ENCODE data around the gene KLHL29. TPM values are rescaled to one million over a fixed set of nuclear protein-coding genes. Genes with fewer than 3 reads are reported as not detected.

Gene KLHL29
- total RNA-seq, 1 donor from 2014 or later: 36.5 TPM

DNA sequence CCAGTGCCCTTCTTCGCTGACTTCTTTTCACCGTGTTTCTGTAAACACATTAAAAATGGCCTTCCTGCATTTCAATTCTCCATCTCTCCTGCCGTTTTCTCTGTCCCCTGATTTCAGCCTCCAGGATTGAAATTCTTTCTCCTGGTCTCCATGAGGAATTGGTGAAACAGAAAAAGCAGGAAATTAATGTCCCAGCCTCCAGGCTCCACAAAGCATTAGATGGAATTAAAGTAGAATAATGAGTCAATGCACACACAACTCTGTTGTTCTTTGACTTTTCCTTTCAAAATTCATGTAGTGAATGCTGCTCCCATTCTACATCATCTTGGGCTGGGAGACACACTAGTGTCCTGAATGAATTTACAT is 209.5 kb downstream of the KLHL29 start:
- H3K4me3 Mint-ChIP-seq (ENCODE audit: unreplicated experiment): no peak overlapping the region
- TF ChIP-seq, protein P1, sequence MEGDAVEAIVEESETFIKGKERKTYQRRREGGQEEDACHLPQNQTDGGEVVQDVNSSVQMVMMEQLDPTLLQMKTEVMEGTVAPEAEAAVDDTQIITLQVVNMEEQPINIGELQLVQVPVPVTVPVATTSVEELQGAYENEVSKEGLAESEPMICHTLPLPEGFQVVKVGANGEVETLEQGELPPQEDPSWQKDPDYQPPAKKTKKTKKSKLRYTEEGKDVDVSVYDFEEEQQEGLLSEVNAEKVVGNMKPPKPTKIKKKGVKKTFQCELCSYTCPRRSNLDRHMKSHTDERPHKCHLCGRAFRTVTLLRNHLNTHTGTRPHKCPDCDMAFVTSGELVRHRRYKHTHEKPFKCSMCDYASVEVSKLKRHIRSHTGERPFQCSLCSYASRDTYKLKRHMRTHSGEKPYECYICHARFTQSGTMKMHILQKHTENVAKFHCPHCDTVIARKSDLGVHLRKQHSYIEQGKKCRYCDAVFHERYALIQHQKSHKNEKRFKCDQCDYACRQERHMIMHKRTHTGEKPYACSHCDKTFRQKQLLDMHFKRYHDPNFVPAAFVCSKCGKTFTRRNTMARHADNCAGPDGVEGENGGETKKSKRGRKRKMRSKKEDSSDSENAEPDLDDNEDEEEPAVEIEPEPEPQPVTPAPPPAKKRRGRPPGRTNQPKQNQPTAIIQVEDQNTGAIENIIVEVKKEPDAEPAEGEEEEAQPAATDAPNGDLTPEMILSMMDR (IDR thresholded peaks at IDR 0.05; ENCODE audit: partially characterized antibody, unreplicated experiment): no peak
- DNase-seq: no peak
- H3K27ac Mint-ChIP-seq (ENCODE audit: unreplicated experiment): peak overlapping the region; percentile 64
- H3K27me3 Mint-ChIP-seq (ENCODE audit: unreplicated experiment): peaks cover 6% of the 10 kb centered on the region
- H3K4me1 Mint-ChIP-seq (ENCODE audit: low read depth, unreplicated experiment): peaks cover 32% of the 10 kb centered on the region
- no peaks in the 10 kb centered on the region for H3K36me3 Mint-ChIP-seq (ENCODE audit: unreplicated experiment)
- peaks cover 6% of the 10 kb centered on the region for H3K9me3 Mint-ChIP-seq (ENCODE audit: unreplicated experiment)

DNA sequence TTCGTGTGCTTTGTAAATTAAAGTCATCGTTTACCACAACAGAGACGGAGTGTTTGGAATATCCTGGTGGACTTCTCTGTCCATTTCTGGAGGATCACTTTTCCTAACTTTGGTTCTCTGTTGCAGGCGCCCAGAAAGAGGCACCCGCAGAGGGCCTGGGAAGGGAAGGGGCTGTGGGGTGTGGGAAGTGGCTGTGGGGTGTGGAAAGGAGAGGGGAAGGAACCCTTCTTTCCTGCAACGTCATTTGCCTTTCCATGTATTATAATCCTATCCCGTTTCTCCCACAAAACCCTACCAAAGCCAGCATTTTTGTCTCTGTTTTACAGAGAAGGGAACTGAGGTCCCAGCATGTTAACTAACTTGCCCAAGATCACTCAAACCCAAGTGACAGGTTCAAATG is 210.0 kb downstream of the KLHL29 start:
- Mint-ChIP-seq H3K9me3 (ENCODE audit: unreplicated experiment) (peaks cover 6% of the 10 kb centered on the region), H3K27ac (ENCODE audit: unreplicated experiment) (no peak overlapping the region), H3K36me3 (ENCODE audit: unreplicated experiment) (no peaks in the 10 kb centered on the region), H3K4me3 (ENCODE audit: unreplicated experiment) (no peak overlapping the region), H3K27me3 (ENCODE audit: unreplicated experiment) (peaks cover 6% of the 10 kb centered on the region), H3K4me1 (ENCODE audit: low read depth, unreplicated experiment) (peaks cover 32% of the 10 kb centered on the region)
- TF ChIP-seq, protein P1 (IDR thresholded peaks at IDR 0.05; ENCODE audit: partially characterized antibody, unreplicated experiment): no peak
- DNase-seq: no peak

DNA sequence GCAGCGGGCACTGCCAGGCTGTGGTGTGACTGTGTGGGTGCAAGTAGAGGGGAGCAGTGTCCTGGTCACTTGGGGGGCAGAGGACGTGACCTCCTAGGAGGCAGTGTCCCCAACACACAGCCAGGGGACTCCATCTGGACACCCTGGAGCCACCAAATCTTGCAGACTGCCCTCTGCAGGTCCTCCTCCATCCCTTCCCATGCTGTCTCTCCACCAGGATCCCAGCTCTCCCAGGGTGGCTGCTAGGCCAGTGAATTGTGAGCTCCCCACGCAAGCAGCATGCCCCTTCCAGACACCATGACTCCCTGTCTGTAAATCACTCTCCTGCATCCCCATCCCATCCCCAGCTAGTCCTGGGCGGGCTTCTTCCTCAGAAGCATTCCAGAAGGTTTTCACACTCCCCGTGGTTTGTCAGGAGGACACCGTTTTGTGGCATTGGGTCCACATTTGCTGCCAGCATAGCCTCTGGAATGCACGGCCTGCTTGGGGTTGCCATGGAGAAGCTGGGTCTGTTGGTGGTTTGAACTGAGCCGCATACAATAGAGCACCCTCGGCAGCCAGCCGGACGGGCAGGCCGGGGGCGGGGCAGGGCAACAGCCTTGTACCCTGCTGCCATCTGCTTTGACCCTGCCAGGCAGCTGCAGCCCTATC is 210.7 kb downstream of the KLHL29 start:
- TF ChIP-seq, protein P1 (IDR thresholded peaks at IDR 0.05; ENCODE audit: partially characterized antibody, unreplicated experiment): no peak
- peaks cover 25% of the 10 kb centered on the region for H3K4me1 Mint-ChIP-seq (ENCODE audit: low read depth, unreplicated experiment)
- peaks cover 4% of the 10 kb centered on the region for H3K27me3 Mint-ChIP-seq (ENCODE audit: unreplicated experiment)

DNA sequence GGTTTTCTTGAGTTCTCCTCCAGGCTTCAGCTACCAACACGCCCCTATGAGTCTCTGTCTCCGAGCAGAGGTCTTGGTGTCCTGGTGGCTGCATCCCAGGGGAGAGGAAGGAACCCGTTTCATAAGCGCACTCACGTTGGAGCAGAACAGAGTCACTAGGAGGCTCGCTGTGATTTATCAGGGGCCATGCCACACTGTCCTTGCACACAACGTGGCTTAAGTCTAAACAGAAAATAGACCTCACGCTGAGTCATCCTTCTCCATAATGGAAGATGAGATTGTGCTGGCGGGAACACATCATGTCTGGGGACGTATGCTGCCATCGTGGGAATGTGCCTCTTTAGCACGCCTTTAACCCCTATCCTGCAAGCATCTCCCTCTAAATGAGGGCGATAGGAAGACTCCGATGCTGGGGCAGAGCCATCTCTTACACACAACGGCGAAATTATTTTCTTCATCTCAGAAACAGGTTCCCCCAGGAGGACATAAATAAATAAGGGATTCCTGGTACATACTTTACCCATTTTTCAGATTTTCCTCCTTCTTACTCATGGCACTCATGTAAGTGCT is 211.4 kb downstream of the KLHL29 start:
- TF ChIP-seq, protein P1 (IDR thresholded peaks at IDR 0.05; ENCODE audit: partially characterized antibody, unreplicated experiment): no peak
- Mint-ChIP-seq H3K9me3 (ENCODE audit: unreplicated experiment) (peaks cover 4% of the 10 kb centered on the region), H3K36me3 (ENCODE audit: unreplicated experiment) (no peaks in the 10 kb centered on the region), H3K4me1 (ENCODE audit: low read depth, unreplicated experiment) (peaks cover 19% of the 10 kb centered on the region), H3K27me3 (ENCODE audit: unreplicated experiment) (peaks cover 4% of the 10 kb centered on the region), H3K27ac (ENCODE audit: unreplicated experiment) (no peak overlapping the region), H3K4me3 (ENCODE audit: unreplicated experiment) (no peak overlapping the region)
- DNase-seq: no peak

More for the DNA sequence above, 210.7 kb downstream of the KLHL29 start:
- no peak overlapping the region for H3K27ac Mint-ChIP-seq (ENCODE audit: unreplicated experiment)
- no peak for DNase-seq
- H3K9me3 Mint-ChIP-seq (ENCODE audit: unreplicated experiment): peaks cover 4% of the 10 kb centered on the region
- H3K4me3 Mint-ChIP-seq (ENCODE audit: unreplicated experiment): no peak overlapping the region
- H3K36me3 Mint-ChIP-seq (ENCODE audit: unreplicated experiment): no peaks in the 10 kb centered on the region

DNA sequence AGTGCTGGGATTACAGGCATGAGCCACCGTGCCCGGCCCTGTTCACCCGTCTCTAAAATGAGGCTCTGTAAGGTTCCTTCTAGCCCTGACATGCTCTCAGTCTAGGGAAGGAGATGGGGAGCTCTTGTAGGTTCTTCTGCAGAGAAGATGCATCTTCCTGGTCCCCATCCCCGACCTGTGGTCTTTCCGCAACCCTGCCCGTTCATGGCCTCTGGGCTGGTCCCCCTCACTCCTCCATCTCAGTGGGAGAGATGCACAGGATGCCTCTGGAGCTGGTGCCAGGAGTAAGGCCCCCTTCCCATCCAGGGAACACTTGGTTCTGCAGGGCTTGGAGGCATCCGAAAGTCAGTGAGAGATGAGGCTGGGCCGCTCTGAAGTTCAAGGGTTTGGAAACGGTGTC is 212.7 kb downstream of the KLHL29 start:
- Mint-ChIP-seq H3K27me3 (ENCODE audit: unreplicated experiment) (peaks cover 2% of the 10 kb centered on the region), H3K4me1 (ENCODE audit: low read depth, unreplicated experiment) (peaks cover 15% of the 10 kb centered on the region), H3K36me3 (ENCODE audit: unreplicated experiment) (no peaks in the 10 kb centered on the region), H3K27ac (ENCODE audit: unreplicated experiment) (no peak overlapping the region), H3K9me3 (ENCODE audit: unreplicated experiment) (peaks cover 4% of the 10 kb centered on the region), H3K4me3 (ENCODE audit: unreplicated experiment) (no peak overlapping the region)
- TF ChIP-seq, protein P1 (IDR thresholded peaks at IDR 0.05; ENCODE audit: partially characterized antibody, unreplicated experiment): no peak
- DNase-seq: no peak
